GM13976 (cell line): ENCODE data around the gene DTL.

Experiments
- DNase-seq: peaks from one replicate; pipeline ENCODE4 v3.0.0; 2012; ENCODE audit warnings: low spot score
- in situ Hi-C: fragments of 300-500 bp; cut with MboI; formaldehyde crosslinking; loops from one replicate; pipeline ENCODE4 v1.12.0; 2022; ENCODE audit warnings: low sequenced_read_pairs, mixed read lengths, inconsistent platforms; ENCODE audit not compliant: unreplicated experiment
- TF ChIP-seq, protein P1 (sequence below): IDR thresholded peaks from 2 replicates; pipeline ENCODE4 v1.5.1; 2012; ENCODE audit warnings: borderline replicate concordance, mild to moderate bottlenecking; ENCODE audit not compliant: insufficient read depth; ENCODE audit errors: extremely low read depth, missing control alignments, control extremely low read depth

DTL gene

GRCh38 chr1:212070720-212071302 is 35.3 kb downstream of the DTL start:
- TF ChIP-seq, protein P1, sequence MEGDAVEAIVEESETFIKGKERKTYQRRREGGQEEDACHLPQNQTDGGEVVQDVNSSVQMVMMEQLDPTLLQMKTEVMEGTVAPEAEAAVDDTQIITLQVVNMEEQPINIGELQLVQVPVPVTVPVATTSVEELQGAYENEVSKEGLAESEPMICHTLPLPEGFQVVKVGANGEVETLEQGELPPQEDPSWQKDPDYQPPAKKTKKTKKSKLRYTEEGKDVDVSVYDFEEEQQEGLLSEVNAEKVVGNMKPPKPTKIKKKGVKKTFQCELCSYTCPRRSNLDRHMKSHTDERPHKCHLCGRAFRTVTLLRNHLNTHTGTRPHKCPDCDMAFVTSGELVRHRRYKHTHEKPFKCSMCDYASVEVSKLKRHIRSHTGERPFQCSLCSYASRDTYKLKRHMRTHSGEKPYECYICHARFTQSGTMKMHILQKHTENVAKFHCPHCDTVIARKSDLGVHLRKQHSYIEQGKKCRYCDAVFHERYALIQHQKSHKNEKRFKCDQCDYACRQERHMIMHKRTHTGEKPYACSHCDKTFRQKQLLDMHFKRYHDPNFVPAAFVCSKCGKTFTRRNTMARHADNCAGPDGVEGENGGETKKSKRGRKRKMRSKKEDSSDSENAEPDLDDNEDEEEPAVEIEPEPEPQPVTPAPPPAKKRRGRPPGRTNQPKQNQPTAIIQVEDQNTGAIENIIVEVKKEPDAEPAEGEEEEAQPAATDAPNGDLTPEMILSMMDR, result peak; percentile 52
- no peak for DNase-seq
- in situ Hi-C loops, result loop anchor here (10.0 to 25.0 kb wide), 2 partner anchors 291 to 384 kb away; no protein-coding TSS in a partner anchor

DNA sequence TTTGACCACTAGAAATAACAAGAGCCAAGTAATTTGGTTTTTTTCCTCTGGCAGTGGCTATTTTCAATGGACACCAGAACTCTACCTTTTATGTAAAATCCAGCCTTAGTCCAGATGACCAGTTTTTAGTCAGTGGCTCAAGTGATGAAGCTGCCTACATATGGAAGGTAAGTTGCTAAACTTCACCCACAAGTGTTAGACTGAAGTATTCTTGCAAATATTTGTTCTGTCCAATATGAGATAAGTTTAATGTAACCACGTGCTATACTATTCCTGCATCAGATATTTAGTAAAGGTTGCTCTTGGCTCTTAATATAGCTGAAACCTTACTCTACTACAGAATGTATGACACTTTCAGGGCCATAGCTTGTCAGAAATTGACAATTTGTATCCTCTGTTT is 36.5 kb downstream of the DTL start:
- in situ Hi-C loops, result loop anchor here (10.0 to 25.0 kb wide), 2 partner anchors 290 to 383 kb away; no protein-coding TSS in a partner anchor
- TF ChIP-seq, protein P1, result no peak
- no peak for DNase-seq

GRCh38 chr1:212073490-212073889 is 37.9 kb downstream of the DTL start:
- no peak for DNase-seq
- in situ Hi-C loops, result loop anchor here (10.0 to 25.0 kb wide), 2 partner anchors 289 to 381 kb away; no protein-coding TSS in a partner anchor
- TF ChIP-seq, protein P1, result no peak

- in situ Hi-C loops, result loop anchor here (10.0 to 25.0 kb wide), 2 partner anchors 288 to 380 kb away; no protein-coding TSS in a partner anchor
These were observed 38.8 kb downstream of the DTL start for GRCh38 chr1:212074313-212074712.

DNA sequence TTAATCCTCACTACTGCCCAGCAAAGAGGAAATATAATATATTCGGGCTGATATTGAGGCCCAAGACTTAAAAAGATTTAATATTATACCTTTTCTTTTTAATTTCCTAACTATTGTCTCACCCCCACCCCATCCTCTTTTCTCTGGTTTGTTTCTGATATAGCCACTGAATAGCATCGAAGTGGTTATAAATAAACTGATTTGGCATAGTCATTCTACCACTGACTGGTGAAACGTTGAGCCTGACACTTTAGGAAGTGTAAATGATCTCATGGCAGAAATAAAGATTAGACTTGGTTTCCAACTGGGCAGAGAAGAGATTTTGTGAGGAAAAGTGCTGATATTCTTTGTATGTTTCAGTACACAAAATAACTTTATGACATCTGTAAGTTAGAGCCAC is 39.3 kb downstream of the DTL start:
- in situ Hi-C loops, result loop anchor here (10.0 to 25.0 kb wide), 2 partner anchors 287 to 380 kb away; no protein-coding TSS in a partner anchor
- DNase-seq, result no peak
- TF ChIP-seq, protein P1, result no peak

More at GRCh38 chr1:212074313-212074712, 38.8 kb downstream of the DTL start:
- TF ChIP-seq, protein P1, result no peak
- no peak for DNase-seq

DNA sequence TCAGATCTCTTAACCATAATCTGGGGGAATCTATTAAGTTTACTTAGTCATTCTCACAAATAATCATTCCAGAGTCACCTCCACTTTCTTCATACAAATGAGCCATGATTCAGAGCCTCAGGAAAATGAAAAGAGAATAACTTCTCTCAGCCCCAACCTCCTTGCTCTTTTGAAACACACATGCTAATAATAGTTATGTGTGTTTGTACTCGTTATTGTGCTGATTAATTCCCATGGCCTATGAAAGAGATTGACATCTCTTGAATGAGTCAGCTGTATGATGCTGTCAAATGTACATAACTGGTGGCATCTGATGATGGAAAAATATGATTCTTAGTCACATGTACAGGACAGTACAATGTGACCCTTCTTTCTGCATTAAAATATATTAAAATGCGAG is 41.5 kb downstream of the DTL start:
- no peak for DNase-seq
- in situ Hi-C loops, result loop anchor here (10.0 kb wide), 1 partner anchor 378 kb away; no protein-coding TSS in a partner anchor

More for the DNA sequence above, 41.5 kb downstream of the DTL start:
- TF ChIP-seq, protein P1, result no peak
